ENCODE data around the gene GEMIN5. TPM values are rescaled to one million over a fixed set of nuclear protein-coding genes. Genes with fewer than 3 reads are reported as not detected.
A peak's percentile ranks its signal among the peaks of the same experiment; 100 is the strongest.

The GEMIN5 gene
- total RNA-seq, 1 donor from 2014 or later, result 12.8 TPM

DNA sequence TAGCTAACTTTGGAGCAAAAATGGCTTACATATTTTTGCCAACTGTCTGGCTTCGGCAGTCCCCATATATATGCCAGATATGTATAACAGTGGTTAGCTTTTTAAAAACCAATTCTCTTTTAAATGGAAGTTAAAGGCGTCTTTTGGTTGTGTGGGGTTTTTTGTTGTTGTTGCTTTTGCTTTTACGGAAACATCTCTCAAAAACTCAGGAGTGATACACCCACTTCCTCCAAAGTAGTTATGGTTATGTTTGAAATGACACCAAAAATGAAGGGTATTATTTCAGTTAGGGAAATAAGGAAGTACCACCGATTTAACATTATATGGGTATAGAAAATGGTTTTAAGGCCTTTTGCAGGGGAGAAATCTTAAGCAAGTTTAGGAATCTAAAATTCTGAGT lies 77.2 kb downstream of the GEMIN5 start:
- TF ChIP-seq POLR2A (IDR thresholded peaks at IDR 0.05) (no peak), POLR2AphosphoS5 (IDR thresholded peaks at IDR 0.05; ENCODE audit: insufficient read depth in 1 of 2, low read depth in 1 of 2) (no peak)
- TF ChIP-seq, protein P1, sequence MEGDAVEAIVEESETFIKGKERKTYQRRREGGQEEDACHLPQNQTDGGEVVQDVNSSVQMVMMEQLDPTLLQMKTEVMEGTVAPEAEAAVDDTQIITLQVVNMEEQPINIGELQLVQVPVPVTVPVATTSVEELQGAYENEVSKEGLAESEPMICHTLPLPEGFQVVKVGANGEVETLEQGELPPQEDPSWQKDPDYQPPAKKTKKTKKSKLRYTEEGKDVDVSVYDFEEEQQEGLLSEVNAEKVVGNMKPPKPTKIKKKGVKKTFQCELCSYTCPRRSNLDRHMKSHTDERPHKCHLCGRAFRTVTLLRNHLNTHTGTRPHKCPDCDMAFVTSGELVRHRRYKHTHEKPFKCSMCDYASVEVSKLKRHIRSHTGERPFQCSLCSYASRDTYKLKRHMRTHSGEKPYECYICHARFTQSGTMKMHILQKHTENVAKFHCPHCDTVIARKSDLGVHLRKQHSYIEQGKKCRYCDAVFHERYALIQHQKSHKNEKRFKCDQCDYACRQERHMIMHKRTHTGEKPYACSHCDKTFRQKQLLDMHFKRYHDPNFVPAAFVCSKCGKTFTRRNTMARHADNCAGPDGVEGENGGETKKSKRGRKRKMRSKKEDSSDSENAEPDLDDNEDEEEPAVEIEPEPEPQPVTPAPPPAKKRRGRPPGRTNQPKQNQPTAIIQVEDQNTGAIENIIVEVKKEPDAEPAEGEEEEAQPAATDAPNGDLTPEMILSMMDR (IDR thresholded peaks at IDR 0.05), result no peak
- Histone ChIP-seq H3K27ac (peak overlapping the region; percentile 98), H3K27me3 (no peaks in the 10 kb centered on the region), H3K9me3 (no peaks in the 10 kb centered on the region), H3K36me3 (peaks cover 0 to 14% of the 10 kb centered on the region in 2 donors), H3K4me1 (peaks cover 50% of the 10 kb centered on the region), H3K4me3 (peak overlapping the region; percentile 79 to 86)
- intact Hi-C loops (cut with DNase I), result no loop called here
- no peak for DNase-seq (ENCODE audit: extremely low spot score in 2 of 2)

GRCh38 chr5:154860123-154860522 lies 77.9 kb downstream of the GEMIN5 start:
- H3K9me3 ChIP-seq, result no peaks in the 10 kb centered on the region
- peak overlapping the region; percentile 79 to 86 for H3K4me3 ChIP-seq
- no peaks in the 10 kb centered on the region for H3K27me3 ChIP-seq
- H3K27ac ChIP-seq, result peak overlapping the region; percentile 98
- peaks cover 0 to 7% of the 10 kb centered on the region in 2 donors for H3K36me3 ChIP-seq
- peaks cover 50% of the 10 kb centered on the region for H3K4me1 ChIP-seq
- no peak for TF ChIP-seq POLR2AphosphoS5 (IDR thresholded peaks at IDR 0.05; ENCODE audit: insufficient read depth in 1 of 2, low read depth in 1 of 2)
- TF ChIP-seq POLR2A (IDR thresholded peaks at IDR 0.05), result no peak
- TF ChIP-seq, protein P1 (IDR thresholded peaks at IDR 0.05), result no peak
- intact Hi-C loops (cut with DNase I), result no loop called here
- DNase-seq (ENCODE audit: extremely low spot score in 2 of 2), result no peak

DNA sequence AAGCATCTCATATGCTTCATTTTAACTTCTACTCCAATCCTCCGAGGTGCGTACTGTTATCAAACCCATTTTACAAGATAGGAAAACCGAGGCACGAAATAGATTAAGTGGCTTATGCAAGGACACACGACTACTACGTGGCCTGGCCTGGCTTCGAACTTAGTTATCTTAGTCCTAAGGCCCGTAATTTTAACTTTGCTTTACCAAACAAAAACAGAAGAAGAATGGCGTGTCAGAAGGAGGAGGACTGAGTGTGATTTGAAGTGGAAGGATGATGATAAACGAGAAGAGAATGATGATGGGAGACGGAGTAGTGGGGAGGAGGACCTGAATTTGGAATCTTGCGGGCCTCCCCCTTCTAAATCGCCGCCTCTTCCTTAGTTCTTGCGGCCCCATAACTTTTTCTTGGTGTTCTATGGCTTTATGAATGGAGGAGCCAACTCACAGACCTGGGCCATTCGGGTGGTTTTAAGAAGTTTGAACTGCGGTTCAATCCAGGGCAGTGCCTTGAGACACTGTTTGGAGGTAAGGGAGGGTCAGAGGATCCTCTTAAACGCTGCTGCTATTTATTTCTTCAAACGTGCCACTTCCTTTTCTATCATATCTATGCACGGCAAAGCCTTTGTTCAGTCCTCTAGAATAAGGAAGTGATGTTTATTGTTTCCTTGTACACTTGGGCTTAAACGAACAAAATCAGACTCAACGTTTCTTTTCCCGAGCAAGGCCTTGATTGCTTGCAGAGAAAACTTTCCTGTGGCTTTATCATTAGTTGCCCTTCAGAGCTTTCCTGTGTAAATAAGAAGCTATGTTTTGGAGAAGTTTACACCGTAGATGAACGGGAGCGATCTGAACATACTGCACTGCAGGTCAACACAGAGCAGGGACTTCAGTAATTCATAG lies 78.8 kb downstream of the GEMIN5 start:
- H3K4me1 ChIP-seq, result peaks cover 50% of the 10 kb centered on the region

GRCh38 chr5:154858297-154858971 lies 79.6 kb downstream of the GEMIN5 start, which contains the start of gene CNOT8:
Gene CNOT8, plus strand, starts transcription at chr5:154858627. Its CDS starts 4,652 bp downstream, at chr5:154863279.
- H3K4me1 ChIP-seq, result peaks cover 50% of the 10 kb centered on the region

More for the DNA sequence above, 78.8 kb downstream of the GEMIN5 start:
- no peaks in the 10 kb centered on the region for H3K36me3 ChIP-seq
- H3K27ac ChIP-seq, result peak overlapping the region; percentile 98
- H3K4me3 ChIP-seq, result peak overlapping the region; percentile 79 to 86
- H3K27me3 ChIP-seq, result no peaks in the 10 kb centered on the region
- intact Hi-C loops (cut with DNase I), result no loop called here
- TF ChIP-seq, protein P1 (IDR thresholded peaks at IDR 0.05), result no peak
- TF ChIP-seq POLR2A (IDR thresholded peaks at IDR 0.05) (no peak), POLR2AphosphoS5 (IDR thresholded peaks at IDR 0.05; ENCODE audit: insufficient read depth in 1 of 2, low read depth in 1 of 2) (no peak)
- no peak for DNase-seq (ENCODE audit: extremely low spot score in 2 of 2)
- H3K9me3 ChIP-seq, result no peaks in the 10 kb centered on the region

More at GRCh38 chr5:154858297-154858971, 79.6 kb downstream of the GEMIN5 start, which contains the start of gene CNOT8:
- DNase-seq (ENCODE audit: extremely low spot score in 2 of 2), result no peak
- H3K4me3 ChIP-seq, result peak within 1 kb of the TSS; percentile 79 to 86
- H3K9me3 ChIP-seq, result no peaks in the 10 kb centered on the region
- intact Hi-C loops (cut with DNase I), result no loop called here
- H3K27me3 ChIP-seq, result no peaks in the 10 kb centered on the region
- H3K36me3 ChIP-seq, result no peaks in the 10 kb centered on the region
- TF ChIP-seq POLR2A (IDR thresholded peaks at IDR 0.05), result peak; percentile 28 to 89
- peak; percentile 62 to 93 for TF ChIP-seq POLR2AphosphoS5 (IDR thresholded peaks at IDR 0.05; ENCODE audit: insufficient read depth in 1 of 2, low read depth in 1 of 2)
- TF ChIP-seq, protein P1 (IDR thresholded peaks at IDR 0.05), result no peak
- H3K27ac ChIP-seq, result peak within 1 kb of the TSS; percentile 98

All from vagina (tissue), 2 donors.